ENCODE data around the gene PECR. TPM values are rescaled to one million over a fixed set of nuclear protein-coding genes. Genes with fewer than 3 reads are reported as not detected.
A peak's percentile ranks its signal among the peaks of the same experiment; 100 is the strongest.

Gene PECR
- total and polyA plus RNA-seq, 2 of the 13 experiments (the other 11 are each of a cell fraction or from before 2014, with no cell fraction given) = 151 to 153 TPM

DNA sequence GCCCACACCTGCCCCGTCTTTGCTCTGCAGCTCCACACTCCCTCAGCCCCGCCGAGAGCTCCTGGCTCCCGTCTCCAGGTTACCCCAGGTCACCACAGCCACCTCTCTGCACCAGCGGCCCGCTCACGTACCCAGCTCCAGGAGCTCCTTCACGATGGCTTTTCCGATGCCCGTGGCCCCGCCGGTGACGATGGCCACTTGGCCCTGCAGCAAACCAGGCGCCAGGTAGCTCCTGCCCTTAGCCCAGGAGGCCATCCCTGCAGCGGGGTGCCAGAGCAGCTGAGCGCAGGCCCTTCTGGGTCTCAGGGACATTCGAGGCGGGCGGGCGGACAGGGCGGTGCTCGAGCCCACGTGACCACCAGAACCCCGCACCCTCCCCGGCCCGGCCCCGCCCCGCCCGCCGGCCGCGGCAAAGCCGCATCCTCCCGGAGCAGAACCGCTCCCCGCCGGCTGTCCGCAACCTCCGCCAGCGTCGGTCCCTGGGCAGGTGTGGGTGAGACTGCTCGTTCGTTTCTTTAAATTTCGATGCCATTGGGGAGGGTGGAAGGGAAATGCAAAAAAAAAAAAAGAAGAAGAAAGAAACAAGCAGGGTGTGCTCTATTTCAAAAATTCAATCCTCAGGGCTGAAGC lies at the start of gene PECR, which contains the start of gene TMEM169 (continued):
- TF ChIP-seq MZF1 (CRISPR knock-in tag; IDR thresholded peaks at IDR 0.05; ENCODE audit: borderline replicate concordance) (peak; percentile 98), ZFYVE20 (CRISPR knock-in tag; IDR thresholded peaks at IDR 0.05; ENCODE audit: borderline replicate concordance, low read depth) (0 out of 2 replicates have a peak, but pooled peaks have one; percentile 87), ZNF792 (CRISPR knock-in tag; IDR thresholded peaks at IDR 0.05) (peak; percentile 88), CCAR2 (optimal IDR thresholded peaks at IDR 0.05; ENCODE audit: low read depth, low read length) (no peak), ZNF496 (CRISPR knock-in tag; IDR thresholded peaks at IDR 0.05; ENCODE audit: insufficient replicate concordance) (no peak), NKX3-1 (CRISPR knock-in tag; IDR thresholded peaks at IDR 0.05) (peak; percentile 44; the same call in 1 of the 2 replicates), ARNT (IDR thresholded peaks at IDR 0.05) (no peak), CEBPG (CRISPR knock-in tag; IDR thresholded peaks at IDR 0.05) (no peak), RBFOX2 (IDR thresholded peaks at IDR 0.05; ENCODE audit: low read depth, low read length) (peak; percentile 97), SRSF9 (IDR thresholded peaks at IDR 0.05; ENCODE audit: borderline replicate concordance, insufficient read depth, low read depth, low read length, poor library complexity, severe bottlenecking) (no peak), GPN1 (CRISPR knock-in tag; IDR thresholded peaks at IDR 0.05; ENCODE audit: borderline replicate concordance) (no peak; the same call in 1 of the 2 replicates), NR2C2 (CRISPR knock-in tag; IDR thresholded peaks at IDR 0.05; ENCODE audit: borderline replicate concordance) (peak; percentile 38; the same call in 1 of the 2 replicates), MATR3 (CRISPR knock-in tag; IDR thresholded peaks at IDR 0.05) (no peak), RBAK (CRISPR knock-in tag; IDR thresholded peaks at IDR 0.05) (peak; percentile 36; the same call in 1 of the 2 replicates), ATRX (CRISPR knock-in tag; IDR thresholded peaks at IDR 0.05; ENCODE audit: borderline replicate concordance) (no peak), PAX8 (CRISPR knock-in tag; IDR thresholded peaks at IDR 0.05; ENCODE audit: borderline replicate concordance) (peak; percentile 89), ZNF709 (CRISPR knock-in tag; IDR thresholded peaks at IDR 0.05) (peak; percentile 98), SOX5 (CRISPR knock-in tag; IDR thresholded peaks at IDR 0.05; ENCODE audit: borderline replicate concordance) (no peak; the same call in 1 of the 2 replicates), TAF1 (CRISPR knock-in tag; IDR thresholded peaks at IDR 0.05) (peak; percentile 98), SMARCC2 (IDR thresholded peaks at IDR 0.05) (no peak), SALL2 (CRISPR knock-in tag; IDR thresholded peaks at IDR 0.05) (peak; percentile 53; the same call in 1 of the 2 replicates)
- TF ChIP-seq, protein P1, sequence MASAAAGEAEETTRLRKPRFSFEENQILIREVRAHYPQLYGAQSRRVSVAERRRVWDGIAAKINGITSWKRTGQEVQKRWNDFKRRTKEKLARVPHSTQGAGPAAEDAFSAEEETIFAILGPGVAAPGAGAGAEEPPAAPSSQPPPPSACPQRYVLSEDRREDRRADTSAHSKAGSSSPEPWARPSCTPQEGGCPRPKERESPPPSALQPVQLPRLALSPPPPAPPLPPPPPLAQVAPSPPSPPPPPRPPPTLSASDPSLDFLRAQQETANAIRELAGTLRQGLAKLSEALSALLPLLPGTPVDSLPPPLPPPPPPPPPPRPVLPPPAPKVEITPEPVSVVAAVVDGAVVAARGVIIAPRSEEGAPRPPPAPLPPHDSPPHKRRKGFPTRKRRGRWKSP (CRISPR knock-in tag; IDR thresholded peaks at IDR 0.05) = peak; percentile 88
- TF ChIP-seq, protein P2, sequence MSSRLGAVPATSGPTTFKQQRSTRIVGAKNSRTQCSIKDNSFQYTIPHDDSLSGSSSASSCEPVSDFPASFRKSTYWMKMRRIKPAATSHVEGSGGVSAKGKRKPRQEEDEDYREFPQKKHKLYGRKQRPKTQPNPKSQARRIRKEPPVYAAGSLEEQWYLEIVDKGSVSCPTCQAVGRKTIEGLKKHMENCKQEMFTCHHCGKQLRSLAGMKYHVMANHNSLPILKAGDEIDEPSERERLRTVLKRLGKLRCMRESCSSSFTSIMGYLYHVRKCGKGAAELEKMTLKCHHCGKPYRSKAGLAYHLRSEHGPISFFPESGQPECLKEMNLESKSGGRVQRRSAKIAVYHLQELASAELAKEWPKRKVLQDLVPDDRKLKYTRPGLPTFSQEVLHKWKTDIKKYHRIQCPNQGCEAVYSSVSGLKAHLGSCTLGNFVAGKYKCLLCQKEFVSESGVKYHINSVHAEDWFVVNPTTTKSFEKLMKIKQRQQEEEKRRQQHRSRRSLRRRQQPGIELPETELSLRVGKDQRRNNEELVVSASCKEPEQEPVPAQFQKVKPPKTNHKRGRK (CRISPR knock-in tag; IDR thresholded peaks at IDR 0.05) = peak; percentile 84
- TF ChIP-seq, protein P3, sequence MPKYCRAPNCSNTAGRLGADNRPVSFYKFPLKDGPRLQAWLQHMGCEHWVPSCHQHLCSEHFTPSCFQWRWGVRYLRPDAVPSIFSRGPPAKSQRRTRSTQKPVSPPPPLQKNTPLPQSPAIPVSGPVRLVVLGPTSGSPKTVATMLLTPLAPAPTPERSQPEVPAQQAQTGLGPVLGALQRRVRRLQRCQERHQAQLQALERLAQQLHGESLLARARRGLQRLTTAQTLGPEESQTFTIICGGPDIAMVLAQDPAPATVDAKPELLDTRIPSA (CRISPR knock-in tag; IDR thresholded peaks at IDR 0.05; ENCODE audit: borderline replicate concordance) = peak; percentile 98
- TF ChIP-seq, protein P4, sequence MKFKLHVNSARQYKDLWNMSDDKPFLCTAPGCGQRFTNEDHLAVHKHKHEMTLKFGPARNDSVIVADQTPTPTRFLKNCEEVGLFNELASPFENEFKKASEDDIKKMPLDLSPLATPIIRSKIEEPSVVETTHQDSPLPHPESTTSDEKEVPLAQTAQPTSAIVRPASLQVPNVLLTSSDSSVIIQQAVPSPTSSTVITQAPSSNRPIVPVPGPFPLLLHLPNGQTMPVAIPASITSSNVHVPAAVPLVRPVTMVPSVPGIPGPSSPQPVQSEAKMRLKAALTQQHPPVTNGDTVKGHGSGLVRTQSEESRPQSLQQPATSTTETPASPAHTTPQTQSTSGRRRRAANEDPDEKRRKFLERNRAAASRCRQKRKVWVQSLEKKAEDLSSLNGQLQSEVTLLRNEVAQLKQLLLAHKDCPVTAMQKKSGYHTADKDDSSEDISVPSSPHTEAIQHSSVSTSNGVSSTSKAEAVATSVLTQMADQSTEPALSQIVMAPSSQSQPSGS (CRISPR knock-in tag; IDR thresholded peaks at IDR 0.05) = peak; percentile 78; the same call in 1 of the 2 replicates
- TF ChIP-seq, protein P5, sequence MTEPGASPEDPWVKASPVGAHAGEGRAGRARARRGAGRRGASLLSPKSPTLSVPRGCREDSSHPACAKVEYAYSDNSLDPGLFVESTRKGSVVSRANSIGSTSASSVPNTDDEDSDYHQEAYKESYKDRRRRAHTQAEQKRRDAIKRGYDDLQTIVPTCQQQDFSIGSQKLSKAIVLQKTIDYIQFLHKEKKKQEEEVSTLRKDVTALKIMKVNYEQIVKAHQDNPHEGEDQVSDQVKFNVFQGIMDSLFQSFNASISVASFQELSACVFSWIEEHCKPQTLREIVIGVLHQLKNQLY (CRISPR knock-in tag; IDR thresholded peaks at IDR 0.05) = peak; percentile 66
